Measurements from ENCODE around the gene FSHR. TPM values are rescaled to one million over a fixed set of nuclear protein-coding genes. Genes with fewer than 3 reads are reported as not detected.

The FSHR gene
- total RNA-seq, 4 donors from 2014 or later = not detected

GRCh38 chr2:48952614-48953013 is 201.7 kb downstream of the FSHR start:
- Histone ChIP-seq H3K4me3 (no peak overlapping the region), H3K27ac (no peak overlapping the region), H3K9me3 (no peaks in the 10 kb centered on the region), H3K4me1 (no peaks in the 10 kb centered on the region), H3K36me3 (no peaks in the 10 kb centered on the region), H3K27me3 (no peaks in the 10 kb centered on the region)
- TF ChIP-seq CTCF (IDR thresholded peaks at IDR 0.05) (no peak), POLR2A (IDR thresholded peaks at IDR 0.05) (no peak)
- DNase-seq = no peak

GRCh38 chr2:48952143-48952542 is 202.2 kb downstream of the FSHR start:
- no peak overlapping the region for H3K4me3 ChIP-seq
- H3K36me3 ChIP-seq = no peaks in the 10 kb centered on the region
- TF ChIP-seq CTCF (IDR thresholded peaks at IDR 0.05) (no peak), POLR2A (IDR thresholded peaks at IDR 0.05) (no peak)
- H3K27me3 ChIP-seq = no peaks in the 10 kb centered on the region
- H3K27ac ChIP-seq = no peak overlapping the region
- no peaks in the 10 kb centered on the region for H3K9me3 ChIP-seq
- no peaks in the 10 kb centered on the region for H3K4me1 ChIP-seq
- DNase-seq = no peak

- Histone ChIP-seq H3K9me3 (no peaks in the 10 kb centered on the region), H3K27ac (no peak overlapping the region), H3K27me3 (no peaks in the 10 kb centered on the region), H3K36me3 (no peaks in the 10 kb centered on the region), H3K4me3 (no peak overlapping the region), H3K4me1 (no peaks in the 10 kb centered on the region)
- TF ChIP-seq CTCF (IDR thresholded peaks at IDR 0.05) = no peak
- TF ChIP-seq POLR2A (IDR thresholded peaks at IDR 0.05) = no peak
- DNase-seq = no peak
Observed at GRCh38 chr2:48948400-48949125, 205.8 kb downstream of the FSHR start.

GRCh38 chr2:48946449-48947048 is 207.8 kb downstream of the FSHR start:
- H3K4me1 ChIP-seq = no peaks in the 10 kb centered on the region
- H3K9me3 ChIP-seq = no peaks in the 10 kb centered on the region
- no peak overlapping the region for H3K27ac ChIP-seq
- no peaks in the 10 kb centered on the region for H3K27me3 ChIP-seq
- H3K36me3 ChIP-seq = no peaks in the 10 kb centered on the region
- DNase-seq = peak in 1 of 3 donors; percentile 65
- peak; percentile 59 to 94 (median 88) for TF ChIP-seq CTCF (IDR thresholded peaks at IDR 0.05)
- no peak for TF ChIP-seq POLR2A (IDR thresholded peaks at IDR 0.05)
- no peak overlapping the region for H3K4me3 ChIP-seq

GRCh38 chr2:48944956-48945355 is 209.4 kb downstream of the FSHR start:
- Histone ChIP-seq H3K27me3 (no peaks in the 10 kb centered on the region), H3K4me1 (no peaks in the 10 kb centered on the region), H3K4me3 (no peak overlapping the region), H3K9me3 (no peaks in the 10 kb centered on the region), H3K36me3 (no peaks in the 10 kb centered on the region), H3K27ac (no peak overlapping the region)
- DNase-seq = no peak
- no peak for TF ChIP-seq CTCF (IDR thresholded peaks at IDR 0.05)
- TF ChIP-seq POLR2A (IDR thresholded peaks at IDR 0.05) = no peak
